OCI-LY7 (cell line): ENCODE measurements around the gene RNGTT. TPM values are rescaled to one million over a fixed set of nuclear protein-coding genes. Genes with fewer than 3 reads are reported as not detected.

Source experiments
- BruUV-seq: library from RNA; stranded (reverse); fragments of 400-500 nt; replicated peaks from 2 replicates; lab custom pipeline; 2021; lab: Mats Ljungman, UMichigan
- CTCF ChIA-PET: fragments of 300-600 bp; sonication (Branson Sonifier 250); formaldehyde crosslinking; loops from one replicate; lab custom pipeline; 2022; ENCODE audit warnings: antibody characterized with exemption; ENCODE audit not compliant: unreplicated experiment; lab: Charles Lee
- POLR2A ChIA-PET: fragments of 300-600 bp; sonication (Branson Sonifier 250); formaldehyde crosslinking; loops from one replicate; lab custom pipeline; 2022; ENCODE audit warnings: antibody characterized with exemption; lab: Charles Lee
- DNase-seq: peaks from one replicate; pipeline ENCODE4 v3.0.0-alpha.2; 2015; ENCODE audit warnings: low spot score
- H2AFZ ChIP-seq: fragments of 200-600 bp; sonication (generic), shearing (Covaris generic); 2 replicates; pipeline ENCODE4 v1.6.1; 2014; ENCODE audit warnings: mild to moderate bottlenecking, antibody characterized with exemption, low read length, moderate library complexity
- H3K27ac ChIP-seq: fragments of 200-600 bp; sonication (generic); 2 replicates; pipeline ENCODE4 v1.5.1; 2014; ENCODE audit warnings: mixed run types, low read depth, mild to moderate bottlenecking, moderate library complexity, low read length, inconsistent platforms; ENCODE audit not compliant: poor library complexity, severe bottlenecking
- H3K36me3 ChIP-seq: fragments of 200-600 bp; sonication (generic); 2 replicates; pipeline ENCODE4 v1.6.1; 2014; ENCODE audit warnings: mild to moderate bottlenecking, antibody characterized with exemption, low read length, moderate library complexity, mixed read lengths; ENCODE audit not compliant: insufficient read depth
- H3K4me1 ChIP-seq: fragments of 200-600 bp; sonication (generic); 2 replicates; pipeline ENCODE4 v1.5.1; 2014; ENCODE audit warnings: mild to moderate bottlenecking, low read length; ENCODE audit not compliant: insufficient read depth, poor library complexity, severe bottlenecking
- H3K4me2 ChIP-seq: fragments of 200-600 bp; sonication (generic); 2 replicates; pipeline ENCODE4 v1.6.1; 2014; ENCODE audit warnings: mild to moderate bottlenecking, low read length
- H3K4me3 ChIP-seq: fragments of 200-600 bp; sonication (generic); 2 replicates; pipeline ENCODE4 v1.5.1; 2014; ENCODE audit warnings: mild to moderate bottlenecking, low read depth, low read length; ENCODE audit not compliant: poor library complexity, severe bottlenecking
- H3K79me2 ChIP-seq: fragments of 200-600 bp; sonication (generic); 2 replicates; pipeline ENCODE4 v1.6.1; 2016; ENCODE audit warnings: low read depth, mild to moderate bottlenecking, low read length, moderate library complexity, mixed read lengths; ENCODE audit not compliant: insufficient read depth
- H3K9me2 ChIP-seq: fragments of 200-600 bp; sonication (generic); 2 replicates; pipeline ENCODE4 v1.6.1; 2016; ENCODE audit warnings: mild to moderate bottlenecking, low read length, mixed read lengths; ENCODE audit not compliant: insufficient read depth
- H3K9me3 ChIP-seq: fragments of 200-600 bp; sonication (generic); 2 replicates; pipeline ENCODE4 v1.6.1; 2014; ENCODE audit warnings: mild to moderate bottlenecking, mixed run types, low read length, mixed read lengths
- H4K20me1 ChIP-seq: fragments of 200-600 bp; sonication (generic); 2 replicates; pipeline ENCODE4 v1.6.1; 2014; ENCODE audit warnings: mild to moderate bottlenecking, antibody characterized with exemption, low read length, moderate library complexity, mixed read lengths; ENCODE audit not compliant: insufficient read depth
- CTCF ChIP-seq: fragments of 200-600 bp; sonication (generic); conservative IDR thresholded peaks from 2 replicates; pipeline ENCODE4 v1.5.1; 2014; ENCODE audit warnings: mild to moderate bottlenecking, antibody characterized with exemption, low read length, moderate library complexity, mixed read lengths
- EZH2phosphoT487 ChIP-seq: fragments of 200-600 bp; sonication (generic); IDR thresholded peaks from 2 replicates; pipeline ENCODE4 v1.6.1; 2018; ENCODE audit warnings: low read depth, borderline replicate concordance, mild to moderate bottlenecking, mixed run types, antibody characterized with exemption, low read length, moderate library complexity, mixed read lengths
- intact Hi-C: fragments of 100-400 bp; cut with micrococcal nuclease; formaldehyde crosslinking; loops from one replicate; pipeline ENCODE4 v1.10.0; 2022; ENCODE audit not compliant: unreplicated experiment
- total RNA-seq, 2 experiments: library from RNA; depleted of rRNA in 1 of 2; stranded (reverse); fragments of >200 nt in 1 of 2; shearing (Covaris generic) in 1 of 2; gene quantifications; 2 replicates each; pipeline ENCODE4 v1.2.3, GENCODE V29; 2014 to 2022

Gene RNGTT
- total RNA-seq, 2 experiments from 2014 or later, result 38.2 to 41.7 TPM

DNA sequence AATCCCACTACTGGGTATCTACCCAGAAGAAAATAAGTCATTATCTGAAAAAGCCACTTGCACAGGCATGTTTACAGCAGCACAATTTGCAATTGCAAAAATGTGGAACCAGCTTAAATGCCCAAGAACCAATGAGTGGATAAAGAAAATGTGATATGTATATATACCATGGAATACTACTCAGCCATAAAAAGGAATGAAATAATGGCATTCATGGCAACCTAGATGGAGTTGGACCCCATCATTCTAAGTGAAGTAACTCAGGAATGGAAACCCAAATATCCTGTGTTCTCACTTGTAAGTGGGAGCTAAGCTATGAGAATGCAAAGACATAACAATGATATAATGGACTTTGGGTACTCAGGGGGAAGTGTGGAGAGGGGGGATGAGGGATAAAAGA is 4.6 kb downstream of the RNGTT start:
- intact Hi-C loops, result no loop called here
- 0 out of 2 replicates have a peak, but pooled peaks cover 7% of the 10 kb centered on the region for H4K20me1 ChIP-seq
- no peak for TF ChIP-seq CTCF
- TF ChIP-seq EZH2phosphoT487, result no peak

GRCh38 chr6:88953550-88954386 is 9.7 kb downstream of the RNGTT start:
- intact Hi-C loops, result no loop called here
- Histone ChIP-seq H3K27ac (no peak overlapping the region), H4K20me1 (0 out of 2 replicates have a peak, but pooled peaks cover 3% of the 10 kb centered on the region), H3K9me3 (peaks cover 18% of the 10 kb centered on the region; the same call in 1 of the 2 replicates), H3K36me3 (peaks cover 54% of the 10 kb centered on the region), H3K4me2 (no peak overlapping the region), H3K4me3 (no peak overlapping the region), H3K79me2 (peaks cover 91% of the 10 kb centered on the region), H3K4me1 (no peaks in the 10 kb centered on the region), H3K9me2 (no peaks in the 10 kb centered on the region), H2AFZ (no peak overlapping the region)
- ChIA-PET POLR2A (interaction anchor here (0.9 to 2.4 kb wide), 3 partner anchors 8 to 11 kb away, joined by 3 to 12 read pairs (median 4); partner anchors contain the start of gene RNGTT), CTCF (no interaction called here)
- no peak for TF ChIP-seq EZH2phosphoT487
- no peak for DNase-seq
- no TSS peak for BruUV-seq

More for the DNA sequence above, 4.6 kb downstream of the RNGTT start:
- ChIA-PET POLR2A (no interaction called here), CTCF (no interaction called here)
- BruUV-seq, result no TSS peak
- DNase-seq, result no peak
- Histone ChIP-seq H3K36me3 (peaks cover 36% of the 10 kb centered on the region), H2AFZ (no peak overlapping the region), H3K9me2 (no peaks in the 10 kb centered on the region), H3K27ac (no peak overlapping the region), H3K79me2 (peaks cover 96% of the 10 kb centered on the region), H3K4me1 (peaks cover 10% of the 10 kb centered on the region), H3K9me3 (peaks cover 8% of the 10 kb centered on the region; the same call in 1 of the 2 replicates), H3K4me2 (no peak overlapping the region), H3K4me3 (no peak overlapping the region)

DNA sequence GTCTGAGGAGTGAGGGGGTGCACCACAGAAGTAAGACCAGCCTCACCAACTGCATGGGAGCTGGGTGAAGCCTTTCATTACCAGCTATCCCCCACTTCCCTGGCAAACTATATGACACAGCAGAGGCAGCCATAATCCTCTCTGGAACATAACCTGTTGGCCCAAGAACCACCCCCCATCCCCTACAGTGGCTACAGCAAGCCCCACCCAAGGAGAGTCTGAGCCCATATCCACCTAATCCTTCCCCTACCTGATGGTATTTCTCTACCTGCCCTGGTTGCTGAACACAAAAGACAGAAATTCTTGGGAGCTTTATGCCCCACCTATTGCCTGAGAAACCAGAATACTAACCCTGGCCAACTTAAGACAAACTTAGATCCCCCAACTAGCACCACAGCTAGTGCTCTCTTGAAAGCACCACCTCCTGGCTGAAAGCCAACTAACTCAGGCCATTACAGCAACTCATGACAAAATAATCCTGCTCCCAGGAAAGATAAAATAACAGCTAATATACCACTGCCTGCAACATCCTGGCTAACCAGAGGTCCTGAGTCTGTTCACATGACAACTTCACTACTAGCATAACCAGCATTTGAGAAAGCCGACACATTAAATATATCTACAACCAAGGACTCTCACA is 11.2 kb downstream of the RNGTT start:
- Histone ChIP-seq H3K36me3 (peaks cover 45% of the 10 kb centered on the region), H3K4me2 (no peak overlapping the region), H3K9me3 (peaks cover 18% of the 10 kb centered on the region; the same call in 1 of the 2 replicates), H3K9me2 (no peaks in the 10 kb centered on the region), H3K4me3 (no peak overlapping the region), H4K20me1 (no peaks in the 10 kb centered on the region), H3K4me1 (no peaks in the 10 kb centered on the region), H3K79me2 (peaks cover 75% of the 10 kb centered on the region), H3K27ac (no peak overlapping the region), H2AFZ (no peak overlapping the region)
- TF ChIP-seq CTCF, result no peak
- no peak for TF ChIP-seq EZH2phosphoT487
- BruUV-seq, result no TSS peak
- DNase-seq, result no peak
- POLR2A ChIA-PET, result interaction anchor here (0.6 to 2.4 kb wide), 2 partner anchors 11 to 60 kb away, joined by 4 to 12 read pairs; partner anchors contain the start of gene RNGTT
- CTCF ChIA-PET, result no interaction called here
- intact Hi-C loops, result no loop called here
